Medulla oblongata (tissue), 1 donor: ENCODE results near the gene SEC22A.

Source experiments
- DNase-seq: peaks from one replicate; pipeline ENCODE4 v3.0.0-alpha.2; 2015; ENCODE audit errors: extremely low spot score

SEC22A gene

DNA sequence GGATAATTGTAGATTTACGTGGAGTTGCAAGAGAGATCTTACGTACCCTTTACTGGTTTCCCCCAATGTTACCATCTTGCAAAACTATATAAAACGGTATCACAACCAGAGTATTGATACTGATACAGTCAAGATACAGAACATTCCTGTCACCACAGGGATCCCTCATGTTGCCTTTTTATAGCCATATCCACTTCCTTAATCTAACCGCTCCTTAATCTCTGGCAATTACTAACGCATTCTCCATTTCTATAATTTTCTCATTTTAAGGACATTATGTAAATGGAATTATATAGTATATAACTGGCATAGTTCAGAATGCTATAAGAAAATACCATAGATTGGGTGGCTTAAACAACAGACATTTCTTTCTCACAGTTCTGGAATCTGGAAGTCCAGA is 61.1 kb downstream of the SEC22A start:
- no peak for DNase-seq

DNA sequence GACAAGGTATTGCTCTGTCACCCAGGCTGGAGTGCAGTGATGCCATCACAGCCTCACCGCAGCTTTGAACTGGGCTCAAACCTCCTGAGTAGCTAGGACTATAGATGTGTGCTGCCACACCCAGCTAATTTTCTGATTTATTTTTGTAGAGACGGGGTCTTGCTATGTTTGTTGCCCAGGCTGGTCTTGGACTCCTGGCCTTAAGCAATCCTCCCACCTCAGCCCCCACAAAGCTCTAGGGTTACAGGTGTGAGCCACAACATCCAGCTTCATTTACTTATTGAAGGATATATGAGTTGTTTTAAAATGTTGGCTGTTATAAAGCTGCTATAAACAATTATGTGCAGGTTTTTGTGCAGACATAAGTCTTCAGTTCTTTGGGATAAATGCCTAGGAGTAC is 62.2 kb downstream of the SEC22A start:
- DNase-seq = no peak

DNA sequence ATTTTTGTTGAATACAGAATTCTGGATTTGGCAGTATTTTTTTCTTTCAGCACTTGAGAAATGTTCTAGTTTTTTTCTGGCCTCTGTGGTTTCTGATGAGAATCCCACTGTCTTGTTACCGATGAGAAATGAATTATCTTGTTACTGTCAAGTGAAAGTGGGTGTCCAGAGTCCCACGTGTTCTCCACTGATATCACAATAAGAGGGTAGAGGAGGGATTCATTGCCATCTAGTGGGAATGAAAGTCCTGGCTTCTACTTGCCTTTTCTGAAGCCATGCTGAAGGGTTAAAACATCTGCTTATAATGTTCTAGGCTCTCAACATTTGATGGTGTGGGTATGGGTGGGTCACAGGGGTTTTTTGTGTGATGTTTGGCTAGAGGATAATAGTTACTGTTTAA is 66.1 kb downstream of the SEC22A start:
- no peak for DNase-seq

DNA sequence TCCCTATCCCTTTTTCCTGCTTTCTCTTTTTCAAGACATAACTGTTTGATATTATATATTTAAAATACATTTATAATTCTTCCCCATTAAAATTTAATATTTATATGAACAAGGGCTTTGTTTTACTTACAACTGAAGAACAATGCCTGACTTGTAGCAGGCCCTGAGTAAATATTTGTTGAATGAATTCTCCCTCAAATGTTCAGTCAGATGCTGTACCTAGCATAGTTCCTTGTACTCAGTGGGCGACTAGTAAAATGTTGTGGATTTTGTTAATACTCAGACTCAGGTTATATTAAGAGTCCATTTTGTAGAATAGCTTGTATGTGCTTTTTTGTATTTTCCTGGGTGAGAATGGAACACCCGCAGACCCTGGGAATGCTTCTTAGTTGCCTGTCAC is 69.1 kb downstream of the SEC22A start:
- DNase-seq = no peak

DNA sequence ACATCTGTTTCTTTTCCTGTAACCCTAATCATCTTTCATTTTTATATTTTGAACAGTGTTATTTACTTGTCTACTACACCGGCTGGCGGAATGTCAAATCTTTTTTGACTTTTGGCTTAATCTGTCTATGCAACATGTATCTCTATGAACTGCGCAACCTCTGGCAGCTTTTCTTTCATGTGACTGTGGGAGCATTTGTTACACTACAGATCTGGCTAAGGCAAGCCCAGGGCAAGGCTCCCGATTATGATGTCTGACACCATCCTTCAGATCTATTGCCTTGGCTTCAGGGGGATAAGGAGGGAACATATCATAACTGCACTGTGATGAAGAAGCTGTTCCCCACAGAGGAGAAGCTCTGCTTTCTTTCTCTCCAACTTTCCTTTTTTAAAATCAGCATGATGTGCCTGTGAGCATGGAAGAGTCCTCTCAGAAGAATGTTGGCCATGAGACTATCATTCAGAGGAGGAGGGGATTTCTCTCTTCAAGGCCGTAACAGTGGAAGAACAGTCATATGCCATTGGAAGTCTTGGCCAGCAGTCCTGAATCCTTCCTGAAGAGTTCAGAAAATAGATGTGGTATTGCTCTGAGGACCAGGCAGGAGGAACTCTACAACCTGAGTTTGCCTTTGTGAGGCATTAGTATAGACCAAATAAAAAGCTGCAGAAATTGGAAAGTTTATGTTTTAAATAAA is 69.9 kb downstream of the SEC22A start:
- DNase-seq = no peak

DNA sequence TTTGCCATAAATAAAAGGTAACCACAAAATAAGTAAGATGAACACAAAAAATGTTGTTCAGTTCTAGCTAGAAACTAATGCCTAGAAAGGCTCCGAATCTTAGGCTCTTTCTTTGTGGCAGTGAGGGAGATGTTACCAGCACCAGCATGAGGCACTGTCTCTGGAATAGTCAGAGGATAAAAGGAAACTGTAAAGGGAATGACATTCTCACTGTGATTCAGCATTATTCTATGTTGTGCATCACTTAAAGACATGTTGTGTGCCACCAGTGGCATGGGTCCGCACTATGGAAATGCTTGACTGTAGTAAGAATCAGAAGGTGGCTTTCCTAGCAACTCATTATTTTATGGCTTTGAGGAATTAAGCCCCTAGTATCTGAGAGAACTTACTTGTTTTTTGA is 70.8 kb downstream of the SEC22A start:
- no peak for DNase-seq

DNA sequence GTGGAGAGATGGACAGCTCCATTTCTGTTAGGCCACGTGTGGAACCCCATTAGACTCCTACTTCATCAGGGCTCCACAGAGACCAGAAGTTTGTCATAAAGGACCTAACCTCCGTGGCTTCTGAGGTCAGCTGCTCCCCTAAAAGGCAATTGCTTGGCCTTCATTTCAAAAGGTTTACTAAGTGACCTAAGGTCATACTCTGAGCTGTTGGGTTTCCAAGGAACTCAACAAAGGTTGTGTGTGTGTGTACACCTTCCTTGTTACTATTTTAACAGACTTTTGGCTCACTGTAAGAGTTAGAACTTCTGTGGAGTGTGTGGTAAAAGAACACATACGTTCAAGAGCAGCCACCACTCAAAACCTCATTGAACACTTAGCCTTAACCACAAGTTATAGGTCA is 73.9 kb downstream of the SEC22A start:
- DNase-seq = no peak

DNA sequence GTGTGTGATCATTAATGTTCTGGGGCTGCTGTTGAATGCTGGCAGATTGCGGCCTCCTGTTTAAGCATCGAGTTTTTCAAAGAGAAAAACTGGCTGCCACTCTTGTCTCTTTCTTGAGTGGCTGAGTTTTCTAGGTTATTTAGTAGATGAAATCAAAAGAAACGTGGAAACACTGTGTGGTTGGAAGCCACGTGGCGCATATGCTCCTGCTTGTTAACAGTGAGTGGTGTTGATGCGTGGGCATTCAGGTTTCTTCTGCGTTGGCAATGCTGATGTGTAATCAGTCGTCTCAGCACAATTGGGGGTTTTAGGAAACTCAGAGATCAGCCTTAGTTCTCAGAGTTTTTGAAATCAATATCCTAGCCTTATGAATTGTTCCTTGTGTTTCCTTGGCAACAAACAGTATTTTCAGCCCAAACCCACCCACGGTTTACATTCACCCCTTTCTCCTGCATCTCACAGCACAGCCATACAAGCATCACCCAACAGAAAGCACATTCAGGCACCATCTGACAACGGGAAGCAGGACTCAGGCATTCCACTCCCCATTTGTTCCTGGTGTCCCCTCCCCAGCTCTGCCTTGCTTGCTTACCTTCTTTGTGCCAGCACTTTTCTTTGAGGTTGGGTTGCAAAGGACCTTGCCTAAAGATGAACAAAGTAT is 74.7 kb downstream of the SEC22A start:
- no peak for DNase-seq

DNA sequence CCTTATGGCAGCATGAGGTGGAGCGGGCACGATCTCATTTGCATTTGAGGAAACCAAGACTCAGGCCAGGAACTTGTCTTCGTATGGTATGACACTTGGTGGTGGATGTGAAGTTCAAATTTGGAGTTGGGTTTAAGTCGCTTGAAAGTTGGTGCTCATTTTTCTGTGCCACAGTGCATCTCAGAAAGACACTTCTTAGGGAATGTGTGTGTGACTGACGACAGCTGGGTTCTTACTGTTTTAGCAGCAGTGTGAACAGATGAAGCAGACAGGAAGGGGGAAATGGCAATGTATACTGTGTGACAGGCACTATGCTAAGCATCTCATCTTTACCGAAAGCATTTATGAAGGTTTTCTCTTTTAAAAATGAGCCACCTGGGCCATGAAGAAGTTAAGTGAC is 75.4 kb downstream of the SEC22A start:
- no peak for DNase-seq

DNA sequence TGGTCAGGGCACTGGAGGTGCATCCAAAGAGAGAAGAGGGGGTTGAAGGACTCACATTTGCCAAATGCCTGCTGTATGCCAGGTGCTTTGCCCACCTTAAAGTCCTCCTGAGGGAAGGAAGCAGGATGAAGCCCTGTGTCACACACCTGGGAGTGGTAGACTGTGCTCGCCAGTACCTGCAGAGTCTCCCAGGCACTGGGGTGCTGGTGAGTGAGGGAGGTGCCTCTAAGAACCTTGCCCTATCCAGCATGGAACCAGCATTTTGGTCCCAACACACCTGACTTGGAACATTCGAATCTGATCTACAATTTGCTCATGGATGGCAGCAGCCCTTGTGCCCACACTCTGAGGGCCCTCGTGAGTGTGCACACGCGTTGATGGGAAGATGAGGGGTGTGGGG is 76.7 kb downstream of the SEC22A start:
- no peak for DNase-seq

DNA sequence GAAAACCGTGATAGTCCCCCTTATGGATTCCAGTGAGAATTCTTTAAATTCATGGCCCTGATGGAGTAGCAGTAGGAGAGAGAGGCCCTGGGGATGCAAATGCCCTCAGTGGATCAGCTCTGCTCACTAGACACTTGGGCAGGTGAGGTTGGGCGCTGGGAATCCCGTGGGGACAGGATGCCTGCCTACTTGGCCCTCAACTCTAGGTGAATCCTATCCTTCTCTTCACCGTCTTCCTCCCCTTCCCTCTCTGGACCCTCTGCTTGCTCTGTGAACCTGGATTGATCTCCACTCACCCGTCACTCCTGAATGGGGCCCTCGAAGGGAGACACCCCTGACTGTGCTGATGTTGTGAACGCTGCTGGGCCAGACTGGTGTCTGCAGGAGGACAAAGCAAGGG is 77.4 kb downstream of the SEC22A start:
- DNase-seq = no peak

DNA sequence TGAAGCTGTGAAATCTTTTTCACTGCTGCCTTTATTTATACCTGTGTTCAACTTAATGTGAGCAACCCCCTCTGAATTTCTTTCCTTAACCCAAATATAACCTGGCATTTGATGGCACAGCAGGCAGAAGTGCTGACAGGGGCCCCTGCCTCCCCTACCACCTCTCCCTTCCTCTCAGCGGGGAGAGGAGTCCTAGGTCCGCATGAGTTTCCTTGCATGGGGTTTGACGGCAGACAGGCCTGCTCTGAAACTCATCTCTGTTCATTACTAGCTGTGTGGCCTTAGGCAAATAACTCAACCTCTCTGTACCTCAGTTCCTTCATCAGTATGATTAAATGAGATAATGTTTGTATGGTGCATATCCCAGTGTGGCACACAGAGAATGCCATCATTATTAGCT is 79.7 kb downstream of the SEC22A start:
- DNase-seq = no peak

DNA sequence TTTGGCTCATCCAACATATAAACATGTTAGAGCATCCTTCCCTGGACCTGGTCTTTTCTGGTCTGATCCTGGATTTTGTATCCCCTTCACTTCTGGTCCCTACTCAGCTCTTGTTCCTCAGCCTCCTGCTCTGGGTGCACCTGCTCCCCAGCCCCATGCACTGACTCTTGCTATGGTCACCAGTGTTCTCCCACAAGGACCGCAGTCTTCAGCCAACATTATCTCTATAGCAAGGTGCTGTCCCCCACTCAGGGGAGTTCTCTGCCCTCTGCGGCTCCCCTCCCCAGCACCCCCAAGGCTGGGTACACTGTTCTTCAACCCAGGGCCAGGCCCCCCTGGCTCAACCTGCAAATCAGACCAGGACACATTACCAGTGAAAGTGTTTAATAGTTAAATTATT is 80.2 kb downstream of the SEC22A start:
- no peak for DNase-seq

DNA sequence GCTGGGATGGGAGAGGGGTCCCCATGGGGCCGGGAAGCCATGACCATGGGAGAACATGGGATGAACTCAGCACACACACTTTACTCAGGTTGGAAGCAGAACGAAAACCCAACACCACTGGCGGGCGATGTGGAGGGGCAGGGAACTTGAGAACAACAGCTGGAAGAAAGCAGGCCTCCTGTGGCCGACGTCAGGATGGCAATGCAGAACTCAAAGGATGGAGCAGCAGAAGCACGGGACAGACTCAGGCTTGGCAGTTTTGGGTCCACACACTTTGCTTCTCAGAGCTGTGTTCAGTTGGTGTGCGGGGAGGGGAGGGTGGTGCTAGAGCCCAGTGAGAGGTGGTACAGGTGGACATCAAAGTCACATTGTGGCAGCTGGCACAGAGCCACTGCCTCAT is 80.7 kb downstream of the SEC22A start:
- DNase-seq = no peak

DNA sequence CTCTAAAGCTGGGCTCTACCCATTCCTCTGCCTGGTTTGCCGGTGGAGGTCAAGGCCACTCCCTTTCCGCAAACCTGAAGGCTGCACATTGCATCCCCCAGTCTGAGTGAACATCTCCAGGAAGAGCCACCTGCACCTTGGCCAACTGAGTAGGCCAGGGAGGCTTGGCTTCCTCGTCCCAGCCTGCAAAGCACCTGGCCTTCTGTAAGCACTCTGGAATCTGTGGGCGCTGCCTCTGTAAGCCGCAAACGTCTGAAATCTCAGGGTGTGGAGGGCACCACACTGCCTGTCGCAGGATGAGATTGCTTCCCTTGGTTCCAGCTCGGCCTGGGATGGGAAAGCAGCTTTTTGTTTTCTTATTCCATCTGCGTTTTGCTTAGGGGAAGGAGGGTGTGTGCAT is 81.3 kb downstream of the SEC22A start:
- no peak for DNase-seq

DNA sequence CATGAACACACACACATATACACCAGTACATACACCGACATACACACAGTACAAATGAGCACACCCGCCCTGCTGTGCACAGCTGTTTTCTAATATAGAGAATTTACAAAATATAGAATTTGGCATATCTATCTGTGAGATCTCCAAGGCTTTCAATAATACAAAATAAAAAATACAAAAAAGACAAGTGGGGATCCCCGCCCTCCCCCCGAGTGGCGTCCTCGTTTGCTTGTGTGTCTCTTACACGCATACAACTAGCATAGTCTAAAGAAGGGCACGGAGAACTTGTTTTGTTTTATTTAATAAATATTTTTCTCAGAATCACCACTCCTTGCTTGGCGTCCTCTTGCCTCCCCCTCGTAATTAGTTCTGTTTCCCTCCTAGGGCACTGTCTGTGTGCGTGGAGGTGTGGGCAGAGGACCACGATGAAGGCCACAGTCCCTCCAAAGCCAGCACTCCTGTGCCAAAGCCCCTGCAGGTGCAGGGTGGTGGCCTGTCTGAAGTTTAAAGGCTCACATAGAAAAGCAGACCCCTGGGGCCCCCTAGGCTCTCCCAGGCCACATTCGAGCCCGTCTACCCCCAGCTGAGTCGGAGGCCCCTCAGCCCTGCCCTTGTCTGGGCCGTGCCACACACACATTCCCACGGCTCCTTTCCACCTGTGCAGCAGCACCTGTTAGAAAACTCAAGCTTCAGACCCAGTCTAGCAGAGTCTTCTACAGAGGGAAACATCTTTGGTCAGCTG is 82.1 kb downstream of the SEC22A start:
- no peak for DNase-seq

DNA sequence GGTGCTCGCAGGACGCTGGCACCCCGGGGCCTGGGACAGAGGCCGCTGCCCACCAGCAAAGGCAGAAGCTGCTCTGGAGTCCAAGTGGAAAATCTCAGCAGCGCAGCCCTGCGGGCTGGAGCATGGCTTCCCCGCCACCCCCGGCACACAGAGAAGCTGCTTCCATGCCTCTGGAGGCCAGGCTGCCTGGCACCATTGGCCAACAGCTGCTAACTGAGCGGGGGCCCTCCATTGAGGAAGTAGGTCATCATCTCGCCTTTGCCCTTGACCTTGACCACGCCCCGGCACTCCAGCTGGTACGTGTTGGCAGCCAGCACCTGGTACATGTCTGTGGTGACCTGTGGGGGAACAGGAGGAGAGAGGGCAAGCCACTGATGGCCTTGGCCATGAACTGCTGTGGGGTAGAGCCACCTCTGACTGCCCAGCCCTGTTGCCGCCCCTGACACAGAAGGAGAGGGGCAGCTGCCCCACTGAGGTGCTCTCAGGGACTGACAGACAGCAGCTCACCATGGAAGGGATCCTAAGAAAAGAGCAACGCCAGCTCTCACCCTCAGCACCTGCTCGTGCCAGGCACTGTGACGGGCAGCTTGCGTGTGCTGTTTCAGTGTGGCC is 82.8 kb downstream of the SEC22A start:
- no peak for DNase-seq

DNA sequence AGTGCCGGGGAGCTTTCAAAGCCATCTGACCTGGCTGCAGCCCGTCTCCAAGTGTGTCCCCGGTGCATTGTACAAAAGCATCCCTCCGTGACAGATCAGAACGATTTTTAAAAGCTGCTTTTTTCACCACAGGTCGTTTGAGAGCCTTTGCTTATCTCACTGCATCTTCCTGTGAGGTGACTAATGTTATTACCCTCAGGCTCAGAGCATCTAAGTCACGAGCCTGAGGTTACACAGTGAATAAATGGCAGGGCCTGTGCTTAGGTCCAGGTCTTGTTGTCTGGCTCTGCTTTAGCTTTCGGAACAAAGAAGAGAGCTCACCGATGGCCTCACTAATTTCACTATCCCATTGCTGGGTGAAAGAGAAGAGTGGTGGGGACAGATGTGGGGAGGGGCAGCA is 83.3 kb downstream of the SEC22A start:
- no peak for DNase-seq

DNA sequence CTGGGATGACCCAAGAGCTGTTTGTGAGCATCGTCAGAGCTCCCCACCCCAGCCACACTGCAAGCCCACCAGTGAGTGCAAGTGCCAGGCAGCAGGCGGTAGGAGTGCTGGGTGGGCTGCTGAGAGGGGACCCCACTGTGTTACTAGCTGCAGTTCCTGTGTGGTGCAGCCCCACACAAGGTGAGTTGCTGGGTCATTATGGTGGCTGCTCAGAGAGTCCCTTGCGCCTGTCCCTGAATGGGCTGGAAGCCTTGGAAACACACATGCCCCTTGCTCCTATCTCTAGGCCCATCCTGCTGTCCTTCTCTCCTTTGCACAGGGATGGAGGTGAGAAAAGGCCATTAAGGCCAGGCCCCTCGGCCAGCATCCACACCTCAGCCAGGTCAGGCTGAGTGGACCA is 83.7 kb downstream of the SEC22A start:
- no peak for DNase-seq

DNA sequence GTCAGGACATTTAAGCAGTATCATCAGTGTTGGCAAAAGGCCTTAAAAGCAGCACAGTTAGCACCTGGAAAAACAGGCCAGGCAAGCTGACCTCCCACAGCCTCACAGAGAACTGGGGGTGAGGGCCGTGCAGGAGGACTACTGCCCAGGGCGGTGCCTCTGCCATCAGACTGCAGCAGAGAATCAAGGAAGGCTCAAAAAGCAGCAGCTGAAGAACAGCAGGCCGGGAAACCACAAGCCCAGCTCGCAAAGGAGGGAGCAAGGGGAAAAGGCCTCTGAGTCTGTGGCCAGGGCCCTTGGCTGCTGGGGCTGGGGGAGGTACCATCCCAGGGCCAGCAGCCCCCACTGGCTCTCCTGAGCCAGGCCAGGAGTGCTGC is 84.2 kb downstream of the SEC22A start:
- DNase-seq = no peak

DNA sequence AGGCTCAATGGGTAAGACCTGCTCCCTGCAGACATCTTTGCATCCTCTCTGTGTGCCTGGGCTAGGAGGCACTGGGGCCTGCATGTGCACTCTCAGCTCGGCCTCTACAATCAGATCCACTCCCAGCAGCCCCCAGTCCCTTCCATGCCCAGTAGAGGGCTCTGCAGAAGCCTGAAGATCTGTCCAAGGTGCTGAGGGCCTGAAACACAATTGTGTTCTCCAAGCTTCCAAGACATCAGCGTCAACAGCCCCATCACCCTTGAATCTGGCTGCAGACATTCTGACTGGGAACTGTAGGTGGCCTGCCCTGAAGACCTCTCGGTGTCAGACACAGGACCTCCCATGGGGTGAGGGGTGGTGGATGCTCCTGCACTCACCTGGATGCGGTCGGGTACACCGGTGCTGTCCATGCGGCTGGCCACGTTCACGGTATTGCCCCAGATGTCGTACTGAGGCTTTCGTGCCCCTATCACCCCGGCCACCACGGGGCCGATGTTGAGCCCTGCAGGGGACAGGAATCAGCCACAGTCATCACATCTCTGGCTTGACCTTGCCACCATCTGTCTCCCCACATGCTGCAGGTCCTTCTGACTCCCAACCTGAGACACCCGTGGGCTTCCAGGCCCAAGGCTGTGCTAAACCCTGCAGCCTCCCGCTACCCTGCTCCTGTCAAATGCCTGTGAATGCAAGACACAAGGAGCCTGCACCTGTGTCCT is 84.7 kb downstream of the SEC22A start:
- peak; percentile 28 for DNase-seq
